Measurements from ENCODE around the gene ASPDH. TPM values are rescaled to one million over a fixed set of nuclear protein-coding genes. Genes with fewer than 3 reads are reported as not detected.

ASPDH gene
- polyA plus RNA-seq, 3 donors, result not detected

DNA sequence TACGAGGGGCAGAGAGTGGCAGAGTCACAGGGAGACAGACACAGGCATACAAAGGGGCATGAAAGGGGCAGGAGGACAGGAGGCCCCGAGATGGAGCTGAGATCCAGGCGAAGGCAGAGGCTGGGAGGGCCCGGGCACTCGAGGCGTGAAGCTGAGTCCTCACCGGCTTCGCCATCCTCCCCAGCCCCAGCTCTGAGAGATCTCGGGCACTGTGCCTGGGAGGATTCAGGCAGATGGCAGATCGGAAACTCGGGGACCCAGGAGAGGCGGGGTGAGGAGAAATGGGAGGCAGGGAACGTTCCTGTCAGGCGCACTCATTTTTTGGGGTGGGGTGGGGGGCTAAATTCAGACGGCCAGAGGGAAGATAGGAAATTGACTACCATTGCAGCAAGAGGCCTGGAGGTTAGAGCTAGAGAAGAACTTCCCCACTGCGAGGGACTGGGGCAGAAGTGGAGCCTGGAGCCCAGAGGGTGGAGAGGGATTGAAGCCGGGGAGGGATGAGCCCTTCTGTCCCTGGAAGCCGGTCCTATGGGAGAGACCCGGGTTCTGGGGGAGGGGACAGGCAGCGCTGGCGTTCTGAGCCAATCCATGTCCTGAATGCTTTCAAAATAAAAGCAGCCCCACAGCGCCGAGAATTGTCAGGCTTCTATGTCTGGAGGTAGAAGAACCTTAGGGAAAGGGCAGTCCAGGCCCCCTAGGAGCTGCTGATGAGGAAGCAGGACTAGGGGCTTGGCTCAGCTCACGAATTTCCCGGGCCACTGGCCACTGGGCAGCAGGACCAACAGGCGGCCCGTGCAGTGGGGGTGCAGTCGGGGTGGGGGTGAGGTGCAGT is 42.0 kb upstream of the ASPDH start:
- intact Hi-C loops (cut with micrococcal nuclease), result loop anchor here in 1 of 2 donors (2.0 to 5.0 kb wide), 2 partner anchors 69 to 198 kb away; no protein-coding TSS in a partner anchor
- no peak for DNase-seq
- Mint-ChIP-seq H3K36me3 (no peaks in the 10 kb centered on the region), H3K27me3 (ENCODE audit: low read depth in 3 of 3) (peaks cover 40 to 73% (median 60%) of the 10 kb centered on the region in 3 donors), H3K4me3 (peak overlapping the region in 1 of 2 donors; percentile 70), H3K9me3 (peaks cover 0 to 9% (median 3%) of the 10 kb centered on the region in 7 donors), H3K4me1 (peaks cover 7% of the 10 kb centered on the region), H3K27ac (no peak overlapping the region)
- Histone ChIP-seq H3K27ac (ENCODE audit: low read depth in 1 of 2, low read length in 2 of 2) (no peak overlapping the region), H3K27me3 (ENCODE audit: control insufficient read depth in 2 of 2, insufficient read depth in 2 of 2, low read length in 2 of 2) (peaks cover 0 to 49% of the 10 kb centered on the region in 2 donors), H3K36me3 (replicated peaks in 1 of 2; ENCODE audit: control insufficient read depth in 1 of 2, insufficient read depth in 2 of 2, low read length in 2 of 2) (no peaks in the 10 kb centered on the region), H3K4me1 (ENCODE audit: control insufficient read depth in 1 of 2, insufficient read depth in 2 of 2, low read length in 2 of 2) (peaks cover 6 to 9% of the 10 kb centered on the region in 2 donors), H3K4me2 (replicated peaks; ENCODE audit: extremely low read depth, low read length, poor library complexity, severe bottlenecking) (peak overlapping the region; percentile 86), H4K20me1 (ENCODE audit: insufficient read depth, low read length) (no peaks in the 10 kb centered on the region), H3K9me3 (replicated peaks in 1 of 2; ENCODE audit: control insufficient read depth in 1 of 2, insufficient read depth in 1 of 2, low read length in 2 of 2) (no peaks in the 10 kb centered on the region), H3K79me2 (ENCODE audit: insufficient read depth, low read length) (no peaks in the 10 kb centered on the region), H3K4me3 (replicated peaks in 1 of 3; ENCODE audit: low read depth in 2 of 3, low read length in 3 of 3) (peak overlapping the region in 1 of 3 experiments; percentile 73), H3K9ac (ENCODE audit: insufficient read depth, low read length, poor library complexity, severe bottlenecking) (no peak overlapping the region), H2AFZ (ENCODE audit: insufficient read depth, low read depth, low read length, poor library complexity, severe bottlenecking) (peak overlapping the region; percentile 82)
- TF ChIP-seq, protein P1, sequence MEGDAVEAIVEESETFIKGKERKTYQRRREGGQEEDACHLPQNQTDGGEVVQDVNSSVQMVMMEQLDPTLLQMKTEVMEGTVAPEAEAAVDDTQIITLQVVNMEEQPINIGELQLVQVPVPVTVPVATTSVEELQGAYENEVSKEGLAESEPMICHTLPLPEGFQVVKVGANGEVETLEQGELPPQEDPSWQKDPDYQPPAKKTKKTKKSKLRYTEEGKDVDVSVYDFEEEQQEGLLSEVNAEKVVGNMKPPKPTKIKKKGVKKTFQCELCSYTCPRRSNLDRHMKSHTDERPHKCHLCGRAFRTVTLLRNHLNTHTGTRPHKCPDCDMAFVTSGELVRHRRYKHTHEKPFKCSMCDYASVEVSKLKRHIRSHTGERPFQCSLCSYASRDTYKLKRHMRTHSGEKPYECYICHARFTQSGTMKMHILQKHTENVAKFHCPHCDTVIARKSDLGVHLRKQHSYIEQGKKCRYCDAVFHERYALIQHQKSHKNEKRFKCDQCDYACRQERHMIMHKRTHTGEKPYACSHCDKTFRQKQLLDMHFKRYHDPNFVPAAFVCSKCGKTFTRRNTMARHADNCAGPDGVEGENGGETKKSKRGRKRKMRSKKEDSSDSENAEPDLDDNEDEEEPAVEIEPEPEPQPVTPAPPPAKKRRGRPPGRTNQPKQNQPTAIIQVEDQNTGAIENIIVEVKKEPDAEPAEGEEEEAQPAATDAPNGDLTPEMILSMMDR (IDR thresholded peaks at IDR 0.05), result no peak
- 38% methylated on average over 22 of the region's 28 CpGs for WGBS (ENCODE audit: insufficient coverage)

DNA sequence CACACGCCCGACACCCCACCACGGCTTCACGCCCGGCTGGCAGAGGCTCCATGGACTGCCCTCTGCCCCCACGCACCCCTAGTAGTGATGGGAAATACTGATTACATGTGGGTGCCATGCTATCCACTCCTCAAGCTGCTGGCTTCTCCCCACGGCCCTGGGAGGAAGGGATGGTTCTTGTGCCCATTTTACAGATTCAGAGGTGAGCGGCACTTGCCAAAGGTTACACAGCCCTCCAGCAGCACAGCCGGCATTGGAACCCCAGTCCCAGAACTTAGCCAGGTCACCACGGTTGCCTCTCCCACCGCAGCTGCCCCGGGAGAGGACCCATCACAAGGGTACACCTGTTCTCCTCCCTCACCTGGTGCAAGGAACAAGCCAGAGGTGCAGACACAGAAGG is 41.3 kb upstream of the ASPDH start:
- H3K27me3 Mint-ChIP-seq (ENCODE audit: low read depth in 3 of 3), result peaks cover 46 to 79% (median 64%) of the 10 kb centered on the region in 3 donors
- peak overlapping the region in 1 of 7 donors; percentile 53 for H3K27ac Mint-ChIP-seq
- H3K79me2 ChIP-seq (ENCODE audit: insufficient read depth, low read length), result no peaks in the 10 kb centered on the region
- H4K20me1 ChIP-seq (ENCODE audit: insufficient read depth, low read length), result no peaks in the 10 kb centered on the region
- peaks cover 0 to 9% (median 3%) of the 10 kb centered on the region in 7 donors for H3K9me3 Mint-ChIP-seq
- H3K4me3 Mint-ChIP-seq, result no peak overlapping the region
- H3K36me3 ChIP-seq (replicated peaks in 1 of 2; ENCODE audit: control insufficient read depth in 1 of 2, insufficient read depth in 2 of 2, low read length in 2 of 2), result no peaks in the 10 kb centered on the region
- peaks cover 0 to 52% of the 10 kb centered on the region in 2 donors for H3K27me3 ChIP-seq (ENCODE audit: control insufficient read depth in 2 of 2, insufficient read depth in 2 of 2, low read length in 2 of 2)
- WGBS (ENCODE audit: insufficient coverage), result 95% methylated on average over 3 of the region's 12 CpGs
- no peak overlapping the region for H2AFZ ChIP-seq (ENCODE audit: insufficient read depth, low read depth, low read length, poor library complexity, severe bottlenecking)
- H3K4me1 ChIP-seq (ENCODE audit: control insufficient read depth in 1 of 2, insufficient read depth in 2 of 2, low read length in 2 of 2), result peaks cover 6 to 9% of the 10 kb centered on the region in 2 donors
- H3K9me3 ChIP-seq (replicated peaks in 1 of 2; ENCODE audit: control insufficient read depth in 1 of 2, insufficient read depth in 1 of 2, low read length in 2 of 2), result no peaks in the 10 kb centered on the region
- intact Hi-C loops (cut with micrococcal nuclease), result loop anchor here in 1 of 2 donors (5.0 kb wide), 1 partner anchor 198 kb away; no protein-coding TSS in a partner anchor
- no peak overlapping the region for H3K9ac ChIP-seq (ENCODE audit: insufficient read depth, low read length, poor library complexity, severe bottlenecking)
- DNase-seq, result no peak
- H3K4me3 ChIP-seq (replicated peaks in 1 of 3; ENCODE audit: low read depth in 2 of 3, low read length in 3 of 3), result no peak overlapping the region
- no peaks in the 10 kb centered on the region for H3K36me3 Mint-ChIP-seq
- H3K27ac ChIP-seq (ENCODE audit: low read depth in 1 of 2, low read length in 2 of 2), result no peak overlapping the region
- no peak overlapping the region for H3K4me2 ChIP-seq (replicated peaks; ENCODE audit: extremely low read depth, low read length, poor library complexity, severe bottlenecking)
- H3K4me1 Mint-ChIP-seq, result peaks cover 7% of the 10 kb centered on the region
- TF ChIP-seq, protein P1 (IDR thresholded peaks at IDR 0.05), result no peak
